ENCODE data around the gene DHRS4L2.

The DHRS4L2 gene

GRCh38 chr14:24053548-24054323, 65.0 kb downstream of the DHRS4L2 start:
- no peak for DNase-seq (ENCODE audit: low read depth in 2 of 2)

DNA sequence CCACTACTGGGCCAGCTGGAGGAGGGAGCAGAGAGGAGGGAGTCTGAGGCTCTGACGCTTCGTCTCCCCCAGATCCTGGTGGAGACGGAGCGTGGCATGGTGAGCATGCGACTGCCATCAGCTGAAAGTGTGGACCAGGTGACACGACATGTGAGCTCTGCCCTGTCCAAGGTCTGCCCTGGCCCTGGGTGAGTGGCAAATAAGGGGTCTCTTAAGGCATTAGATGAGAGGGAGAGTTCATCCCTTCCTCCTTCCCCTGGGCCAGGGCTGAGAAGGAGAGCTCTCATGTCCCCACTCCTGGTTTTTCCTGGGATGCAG, 65.6 kb downstream of the DHRS4L2 start:
- no peak for DNase-seq (ENCODE audit: low read depth in 2 of 2)

GRCh38 chr14:24054646-24055045, 65.9 kb downstream of the DHRS4L2 start:
- DNase-seq (ENCODE audit: low read depth in 2 of 2), result no peak
